Retinal pigment epithelial cell (primary cell): ENCODE data around the gene TENT5A.

Experiments
- DNase-seq: peaks from one replicate; pipeline ENCODE4 v3.0.0-alpha.2; 2010; ENCODE audit warnings: low read depth
- H3K4me3 ChIP-seq: 2 replicates; pipeline ENCODE4 v1.5.1; 2011; ENCODE audit warnings: mild to moderate bottlenecking, low read length, control low read depth, moderate library complexity
- TF ChIP-seq, protein P1 (sequence below): conservative IDR thresholded peaks from 2 replicates; pipeline ENCODE4 v1.5.1; 2011; ENCODE audit warnings: low read depth, low read length, control low read depth, inconsistent platforms

Gene TENT5A

DNA sequence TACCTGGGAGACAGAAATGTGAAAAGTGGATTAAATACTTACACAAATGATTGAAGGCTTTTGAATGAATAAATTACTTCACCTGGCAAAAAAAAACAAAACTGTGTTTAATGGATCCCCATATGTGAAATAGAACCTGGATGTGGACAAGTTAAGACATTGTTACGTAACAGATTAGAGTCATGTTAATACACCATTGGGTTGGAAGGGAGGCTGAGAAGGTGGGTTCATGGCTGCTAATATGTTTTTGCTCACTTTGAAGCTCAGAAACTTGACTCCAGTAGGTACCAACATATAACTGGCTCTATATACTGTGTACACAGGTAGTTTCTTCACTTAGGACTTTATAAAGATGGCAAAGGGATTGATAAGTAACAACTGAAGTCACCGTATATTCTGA, 21.4 kb upstream of the TENT5A start:
- no peak overlapping the region for H3K4me3 ChIP-seq
- TF ChIP-seq, protein P1, sequence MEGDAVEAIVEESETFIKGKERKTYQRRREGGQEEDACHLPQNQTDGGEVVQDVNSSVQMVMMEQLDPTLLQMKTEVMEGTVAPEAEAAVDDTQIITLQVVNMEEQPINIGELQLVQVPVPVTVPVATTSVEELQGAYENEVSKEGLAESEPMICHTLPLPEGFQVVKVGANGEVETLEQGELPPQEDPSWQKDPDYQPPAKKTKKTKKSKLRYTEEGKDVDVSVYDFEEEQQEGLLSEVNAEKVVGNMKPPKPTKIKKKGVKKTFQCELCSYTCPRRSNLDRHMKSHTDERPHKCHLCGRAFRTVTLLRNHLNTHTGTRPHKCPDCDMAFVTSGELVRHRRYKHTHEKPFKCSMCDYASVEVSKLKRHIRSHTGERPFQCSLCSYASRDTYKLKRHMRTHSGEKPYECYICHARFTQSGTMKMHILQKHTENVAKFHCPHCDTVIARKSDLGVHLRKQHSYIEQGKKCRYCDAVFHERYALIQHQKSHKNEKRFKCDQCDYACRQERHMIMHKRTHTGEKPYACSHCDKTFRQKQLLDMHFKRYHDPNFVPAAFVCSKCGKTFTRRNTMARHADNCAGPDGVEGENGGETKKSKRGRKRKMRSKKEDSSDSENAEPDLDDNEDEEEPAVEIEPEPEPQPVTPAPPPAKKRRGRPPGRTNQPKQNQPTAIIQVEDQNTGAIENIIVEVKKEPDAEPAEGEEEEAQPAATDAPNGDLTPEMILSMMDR = no peak
- no peak for DNase-seq

DNA sequence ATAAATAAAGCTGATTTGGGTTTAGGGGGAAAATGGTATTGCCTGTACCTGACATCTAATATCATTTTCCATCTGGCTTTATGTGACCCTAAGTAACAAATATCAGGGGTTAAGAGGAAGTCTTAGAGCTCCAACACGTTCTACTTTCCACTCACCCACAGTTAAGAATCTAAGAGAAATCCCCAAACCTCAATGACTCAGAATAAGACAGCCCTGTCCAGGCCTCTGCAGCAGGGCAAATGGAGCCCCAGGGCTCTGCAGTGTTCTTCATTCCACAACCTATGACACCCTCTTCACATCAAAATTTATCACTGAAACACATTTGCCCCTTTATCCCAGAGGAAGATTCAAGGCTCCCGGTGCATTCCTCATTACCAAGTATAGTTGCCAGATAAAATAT, 20.3 kb upstream of the TENT5A start:
- TF ChIP-seq, protein P1 = no peak
- no peak overlapping the region for H3K4me3 ChIP-seq
- DNase-seq = no peak

DNA sequence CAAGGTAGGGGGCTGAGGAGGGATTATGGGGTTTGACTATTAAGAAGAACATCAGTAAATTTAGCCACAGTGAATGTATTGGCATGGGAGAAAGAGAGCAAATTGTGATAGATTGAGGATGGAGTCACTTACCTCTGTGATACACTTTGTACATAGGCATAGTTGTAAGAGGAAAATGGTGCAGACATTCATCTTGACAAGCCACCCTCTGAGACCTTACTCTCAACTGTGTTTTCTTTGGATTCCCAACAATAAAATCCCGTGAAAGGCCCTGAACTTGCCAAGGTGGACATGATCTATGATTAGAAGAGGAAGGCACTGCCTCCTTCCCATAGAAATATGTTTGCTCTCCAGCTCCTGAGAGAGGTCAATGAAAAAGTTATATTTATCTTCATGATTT, 18.6 kb upstream of the TENT5A start:
- TF ChIP-seq, protein P1 = no peak
- no peak overlapping the region for H3K4me3 ChIP-seq
- DNase-seq = no peak

DNA sequence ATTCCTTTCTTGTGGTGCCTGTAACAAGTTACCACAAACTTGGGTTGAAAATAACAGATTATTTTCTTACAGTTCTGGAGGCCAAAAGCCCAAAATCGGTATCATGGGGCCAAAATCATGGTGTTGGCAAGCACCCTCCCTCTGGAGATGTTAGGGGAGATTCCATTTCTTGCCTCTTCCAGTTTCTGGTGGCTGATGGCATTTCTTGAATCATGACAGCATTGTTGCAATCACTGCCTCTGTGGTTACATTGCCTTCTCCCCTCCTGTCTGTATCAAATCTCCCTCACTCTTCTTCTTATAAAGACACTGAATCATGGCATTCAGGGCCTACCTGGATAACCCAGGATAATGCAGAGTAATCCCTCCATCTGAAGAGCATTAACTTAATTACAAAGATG, 17.9 kb upstream of the TENT5A start:
- no peak overlapping the region for H3K4me3 ChIP-seq
- TF ChIP-seq, protein P1 = no peak
- DNase-seq = no peak

DNA sequence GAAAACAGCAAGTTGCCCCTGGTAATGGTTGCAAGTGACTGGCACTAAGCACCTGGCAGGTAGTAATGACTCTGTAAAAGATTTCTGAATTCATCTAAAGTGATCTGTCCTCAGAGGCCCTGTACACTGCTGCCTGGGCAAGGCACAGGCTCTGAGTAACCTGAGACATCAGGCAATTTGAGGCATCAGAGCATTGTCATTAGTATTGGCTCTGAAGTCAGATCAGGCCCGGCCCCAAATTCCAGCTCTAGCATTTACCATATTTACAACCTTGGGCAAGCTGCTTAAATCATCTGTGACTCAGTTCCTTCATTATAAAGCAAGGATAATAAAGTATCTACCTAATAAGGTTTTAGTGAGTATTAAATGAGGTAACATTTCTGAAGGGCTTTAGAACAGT, 17.3 kb upstream of the TENT5A start:
- no peak for DNase-seq
- no peak overlapping the region for H3K4me3 ChIP-seq
- TF ChIP-seq, protein P1 = no peak

DNA sequence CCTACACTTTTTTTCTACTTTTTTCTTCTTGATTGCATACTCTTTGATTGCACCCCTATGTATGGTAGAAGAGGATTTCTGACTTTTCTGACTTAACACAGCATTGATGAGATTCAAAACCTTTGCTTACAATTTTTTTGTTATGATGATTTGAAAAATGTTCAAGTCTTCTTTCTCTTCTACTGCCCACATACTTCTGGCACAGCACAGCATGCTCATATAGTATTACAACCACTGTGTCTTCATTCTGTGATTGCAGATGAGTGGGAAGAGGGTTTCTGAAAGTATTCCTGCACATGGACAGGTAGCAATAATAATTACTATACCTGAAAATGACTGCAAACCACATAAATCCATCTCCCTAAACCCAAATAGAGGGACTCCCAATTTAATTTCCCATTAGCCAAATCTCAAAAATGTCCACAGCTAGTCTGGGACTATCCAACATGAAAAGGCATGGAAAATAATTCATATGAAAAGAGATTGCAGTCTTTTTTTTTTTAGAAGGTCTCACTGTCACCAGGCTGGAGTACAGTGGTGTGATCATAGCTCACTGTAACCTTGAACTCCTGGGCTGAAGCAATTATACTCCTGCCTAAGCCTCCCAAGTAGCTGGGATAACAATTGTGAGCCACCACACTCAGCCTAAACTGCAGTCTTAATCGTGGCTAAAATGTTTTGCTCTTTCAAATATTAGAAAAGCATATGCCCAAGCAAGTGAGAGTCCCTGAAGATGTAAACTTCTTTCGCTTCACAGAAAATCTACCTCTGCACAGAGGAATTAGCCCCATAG, 15.9 kb upstream of the TENT5A start:
- no peak overlapping the region for H3K4me3 ChIP-seq
- no peak for DNase-seq
- TF ChIP-seq, protein P1 = no peak

DNA sequence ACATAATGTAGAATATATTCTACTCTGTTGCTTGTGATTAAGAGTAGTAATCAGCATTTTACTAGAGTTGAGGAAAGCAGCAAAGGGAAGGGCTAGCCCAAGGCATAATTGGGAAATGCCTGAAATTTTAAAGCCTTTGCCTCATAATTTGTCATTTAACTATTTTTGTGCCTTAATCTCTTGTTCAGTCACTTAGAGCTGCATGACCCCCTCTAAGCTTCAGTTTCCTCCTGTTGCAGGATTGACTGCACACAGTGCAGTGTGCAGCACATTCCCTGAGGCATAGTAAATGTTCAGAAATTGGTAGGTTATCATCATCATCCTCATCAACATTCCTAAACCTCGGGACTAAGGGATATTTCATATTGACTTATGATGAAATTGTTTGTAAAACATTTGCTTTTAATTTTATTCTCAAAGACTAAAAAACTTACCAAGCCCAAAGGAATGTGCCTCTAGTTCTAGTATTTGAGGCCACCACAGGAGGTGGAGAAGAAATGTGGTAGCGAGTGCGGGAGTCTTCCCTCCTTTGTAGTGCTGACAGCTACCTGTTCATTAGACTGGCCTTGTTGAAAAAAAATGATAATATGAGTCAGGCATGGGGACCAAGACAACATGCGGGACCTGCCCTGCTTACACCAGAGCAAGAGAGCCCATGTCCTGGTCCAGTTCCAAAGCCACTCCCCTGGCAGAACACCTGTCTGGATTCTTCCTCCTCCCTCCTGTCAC, 14.8 kb upstream of the TENT5A start:
- TF ChIP-seq, protein P1 = no peak
- DNase-seq = no peak
- H3K4me3 ChIP-seq = no peak overlapping the region
